Uterus (tissue), 4 donors: Measurements from ENCODE around the gene P2RY12. TPM values are rescaled to one million over a fixed set of nuclear protein-coding genes. Genes with fewer than 3 reads are reported as not detected.

Source experiments
- DNase-seq, 2 donors: peaks; one replicate each; pipeline ENCODE4 v3.0.0-alpha.2; 2019 to 2020
- H3K27ac ChIP-seq, 2 donors: fragments of 200-600 bp; sonication (generic); 1 replicate in 1 of 2; 2 replicates in 1 of 2; pipeline ENCODE4 v1.5.1; 2016 to 2018
- H3K27me3 ChIP-seq, 2 donors: fragments of 200-600 bp; sonication (generic); one replicate each; pipeline ENCODE4 v1.5.1; 2018 to 2019; ENCODE audit warnings: control low read depth in 1 of 2
- H3K36me3 ChIP-seq, 2 donors: fragments of 200-600 bp; sonication (generic); one replicate each; pipeline ENCODE4 v1.5.1; 2019; ENCODE audit warnings: control low read depth in 1 of 2
- H3K4me1 ChIP-seq, 2 donors: fragments of 200-600 bp; sonication (generic); one replicate each; pipeline ENCODE4 v1.5.1; 2018 to 2019; ENCODE audit warnings: control low read depth in 1 of 2
- H3K4me3 ChIP-seq, 2 donors: fragments of 200-600 bp; sonication (generic); 1 replicate in 1 of 2; 2 replicates in 1 of 2; pipeline ENCODE4 v1.5.1; 2018 to 2019; ENCODE audit warnings: mild to moderate bottlenecking in 1 of 2
- H3K9me3 ChIP-seq, 2 donors: fragments of 200-600 bp; sonication (generic); one replicate each; pipeline ENCODE4 v1.5.1; 2019; ENCODE audit warnings: control low read depth in 1 of 2
- POLR2A ChIP-seq, 2 donors: fragments of 450-650 bp; IDR thresholded peaks; one replicate each; pipeline ENCODE4 v1.6.1; 2016; ENCODE audit warnings: antibody characterized with exemption in 2 of 2, mild to moderate bottlenecking in 1 of 2, moderate library complexity in 1 of 2
- intact Hi-C: fragments of 100-400 bp; cut with DNase I; formaldehyde crosslinking; loops from one replicate; pipeline ENCODE4 v1.15.1; 2023; ENCODE audit warnings: low total_unique reads
- total RNA-seq, 4 donors: library from RNA; depleted of rRNA in 3 of 4; stranded (reverse); fragments of >200 nt in 3 of 4; gene quantifications; one replicate each; pipeline versions ENCODE4 v1.1.0 to v1.2.4, GENCODE V29; 2014 to 2023
- TF ChIP-seq, protein P1 (sequence below), 4 experiments: fragments of 200-600 bp in 2 of 4; fragments of 450-650 bp in 2 of 4; sonication (generic) in 2 of 4; IDR thresholded peaks; one replicate each; pipeline ENCODE4 v1.5.1; 2016 to 2019; ENCODE audit warnings: antibody characterized with exemption in 4 of 4, mild to moderate bottlenecking in 2 of 4, moderate library complexity in 1 of 4
- donor health status: DM: yes; HTN: yes; CAD: no.

P2RY12 gene
- total RNA-seq, 4 donors from 2014 or later = 0.95 to 6.2 (median 3.1) TPM; not detected in 1

- Histone ChIP-seq H3K4me1 (no peaks in the 10 kb centered on the region), H3K4me3 (no peak overlapping the region), H3K36me3 (no peaks in the 10 kb centered on the region), H3K27ac (no peak overlapping the region), H3K27me3 (no peaks in the 10 kb centered on the region), H3K9me3 (no peaks in the 10 kb centered on the region)
- DNase-seq = no peak
- intact Hi-C loops = no loop called here
- TF ChIP-seq, protein P1, sequence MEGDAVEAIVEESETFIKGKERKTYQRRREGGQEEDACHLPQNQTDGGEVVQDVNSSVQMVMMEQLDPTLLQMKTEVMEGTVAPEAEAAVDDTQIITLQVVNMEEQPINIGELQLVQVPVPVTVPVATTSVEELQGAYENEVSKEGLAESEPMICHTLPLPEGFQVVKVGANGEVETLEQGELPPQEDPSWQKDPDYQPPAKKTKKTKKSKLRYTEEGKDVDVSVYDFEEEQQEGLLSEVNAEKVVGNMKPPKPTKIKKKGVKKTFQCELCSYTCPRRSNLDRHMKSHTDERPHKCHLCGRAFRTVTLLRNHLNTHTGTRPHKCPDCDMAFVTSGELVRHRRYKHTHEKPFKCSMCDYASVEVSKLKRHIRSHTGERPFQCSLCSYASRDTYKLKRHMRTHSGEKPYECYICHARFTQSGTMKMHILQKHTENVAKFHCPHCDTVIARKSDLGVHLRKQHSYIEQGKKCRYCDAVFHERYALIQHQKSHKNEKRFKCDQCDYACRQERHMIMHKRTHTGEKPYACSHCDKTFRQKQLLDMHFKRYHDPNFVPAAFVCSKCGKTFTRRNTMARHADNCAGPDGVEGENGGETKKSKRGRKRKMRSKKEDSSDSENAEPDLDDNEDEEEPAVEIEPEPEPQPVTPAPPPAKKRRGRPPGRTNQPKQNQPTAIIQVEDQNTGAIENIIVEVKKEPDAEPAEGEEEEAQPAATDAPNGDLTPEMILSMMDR (IDR thresholded peaks at IDR 0.05) = no peak
- TF ChIP-seq POLR2A (IDR thresholded peaks at IDR 0.05) = no peak
These were observed 52.9 kb downstream of the P2RY12 start for GRCh38 chr3:151331696-151332095.

GRCh38 chr3:151330899-151331298 lies 53.7 kb downstream of the P2RY12 start:
- Histone ChIP-seq H3K27ac (no peak overlapping the region), H3K36me3 (no peaks in the 10 kb centered on the region), H3K4me1 (no peaks in the 10 kb centered on the region), H3K4me3 (no peak overlapping the region), H3K27me3 (no peaks in the 10 kb centered on the region), H3K9me3 (no peaks in the 10 kb centered on the region)
- TF ChIP-seq, protein P1 (IDR thresholded peaks at IDR 0.05) = no peak
- no peak for TF ChIP-seq POLR2A (IDR thresholded peaks at IDR 0.05)
- intact Hi-C loops = no loop called here
- DNase-seq = no peak

- intact Hi-C loops = no loop called here
- H3K27me3 ChIP-seq = no peaks in the 10 kb centered on the region
- TF ChIP-seq, protein P1 (IDR thresholded peaks at IDR 0.05) = no peak
- no peak for TF ChIP-seq POLR2A (IDR thresholded peaks at IDR 0.05)
- DNase-seq = no peak
- H3K4me1 ChIP-seq = no peaks in the 10 kb centered on the region
- H3K4me3 ChIP-seq = no peak overlapping the region
- H3K27ac ChIP-seq = no peak overlapping the region
- no peaks in the 10 kb centered on the region for H3K9me3 ChIP-seq
- H3K36me3 ChIP-seq = no peaks in the 10 kb centered on the region
These were observed 54.2 kb downstream of the P2RY12 start for GRCh38 chr3:151330379-151330778.

DNA sequence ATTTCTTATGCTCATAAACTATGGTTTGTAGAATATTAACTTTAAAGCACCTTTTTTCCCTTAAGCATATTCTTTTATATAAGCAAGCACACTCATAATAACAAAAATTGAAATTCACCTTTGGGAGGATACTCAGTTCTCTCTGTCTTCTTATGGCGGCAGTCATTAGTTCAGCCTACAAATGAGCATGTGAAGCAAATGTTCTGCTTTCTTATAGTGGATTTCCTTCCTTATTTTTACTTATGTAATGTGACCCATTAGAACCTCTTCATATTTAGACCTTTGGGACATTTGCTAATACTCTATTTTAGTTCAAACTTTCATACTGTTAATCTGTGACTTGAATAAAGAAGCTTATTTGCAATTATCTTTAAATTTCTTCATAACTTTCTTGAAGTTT lies 55.2 kb downstream of the P2RY12 start, which contains the start of gene P2RY13:
Gene P2RY13 (minus strand): TSS at position 187 of the 400 bp plus-strand sequence. CDS start 21 bp downstream, at position 166.
- Histone ChIP-seq H3K4me1 (no peaks in the 10 kb centered on the region), H3K27ac (no peak within 1 kb of the TSS), H3K36me3 (no peaks in the 10 kb centered on the region), H3K27me3 (no peaks in the 10 kb centered on the region), H3K4me3 (no peak within 1 kb of the TSS), H3K9me3 (no peaks in the 10 kb centered on the region)
- TF ChIP-seq, protein P1 (IDR thresholded peaks at IDR 0.05) = no peak
- TF ChIP-seq POLR2A (IDR thresholded peaks at IDR 0.05) = no peak
- intact Hi-C loops = no loop called here
- no peak for DNase-seq

GRCh38 chr3:151328298-151328995 lies 56.1 kb downstream of the P2RY12 start:
- H3K4me3 ChIP-seq = no peak overlapping the region
- intact Hi-C loops = no loop called here
- no peaks in the 10 kb centered on the region for H3K4me1 ChIP-seq
- H3K27ac ChIP-seq = no peak overlapping the region
- H3K36me3 ChIP-seq = no peaks in the 10 kb centered on the region
- no peaks in the 10 kb centered on the region for H3K27me3 ChIP-seq
- no peak for DNase-seq
- no peaks in the 10 kb centered on the region for H3K9me3 ChIP-seq
- TF ChIP-seq, protein P1 (IDR thresholded peaks at IDR 0.05) = no peak
